ENCODE results near the gene DDX51.

DNA sequence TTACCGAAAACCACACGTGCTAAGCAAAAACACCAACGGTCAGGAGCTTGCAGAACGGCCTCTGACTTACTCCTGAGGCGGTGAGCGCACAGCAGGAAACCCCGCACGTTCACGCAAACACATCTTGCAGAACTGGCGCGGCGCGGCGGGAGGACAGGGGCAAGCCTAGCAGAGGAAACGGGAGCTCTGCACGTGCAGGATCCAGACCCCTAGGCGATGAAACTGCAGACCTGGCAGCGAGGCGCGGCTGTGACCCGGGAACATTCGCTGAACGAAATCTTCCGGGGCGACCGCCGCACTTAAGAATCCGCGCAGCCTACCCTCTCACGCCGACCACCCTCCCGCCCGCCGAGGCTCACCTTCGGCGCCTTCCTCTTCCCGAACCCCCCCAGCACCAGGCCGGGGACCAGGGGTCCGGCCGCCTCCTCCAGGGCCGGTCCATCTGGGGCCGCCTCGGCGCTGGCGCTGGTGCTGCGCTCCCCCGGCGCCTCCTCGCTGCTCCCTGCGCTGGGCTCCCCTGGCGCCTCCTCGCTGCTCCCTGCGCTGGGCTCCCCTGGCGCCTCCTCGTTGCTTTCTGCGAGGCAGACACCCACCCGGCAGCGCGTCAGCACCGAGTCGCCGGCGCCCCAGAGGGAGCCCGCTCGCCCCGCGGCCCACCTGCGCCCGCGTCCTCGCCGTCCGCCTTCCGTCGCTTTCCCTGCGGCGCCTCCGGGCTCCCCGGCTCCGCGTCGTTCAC, 615 bp downstream of the DDX51 start:
- TF ChIP-seq CTCF (IDR thresholded peaks at IDR 0.05), result no peak
- TF ChIP-seq EZH2 (IDR thresholded peaks at IDR 0.05; ENCODE audit: borderline replicate concordance, insufficient read depth, low read depth, low read length, poor library complexity, severe bottlenecking), result no peak

Measured in B cell (primary cell).